SK-N-MC (cell line): ENCODE data around the gene CCBE1.

Source experiments
- EZH2 ChIP-seq: fragments of 200-600 bp; sonication (generic); IDR thresholded peaks from one replicate; pipeline ENCODE4 v1.6.1; 2017; ENCODE audit warnings: antibody characterized with exemption
- FOXP2 ChIP-seq: optimal IDR thresholded peaks from 2 replicates; pipeline ENCODE3; 2011; ENCODE audit warnings: mild to moderate bottlenecking, moderate library complexity; ENCODE audit not compliant: insufficient read depth; ENCODE audit errors: extremely low read length, control extremely low read depth
- POLR2AphosphoS5 ChIP-seq: IDR thresholded peaks from 2 replicates; pipeline ENCODE4 v1.6.1; 2012; ENCODE audit warnings: mild to moderate bottlenecking, low read depth, low read length, borderline replicate concordance

GRCh38 chr18:59623456-59624368 is 73.5 kb downstream of the CCBE1 start:
- TF ChIP-seq POLR2AphosphoS5 (no peak), EZH2 (no peak), FOXP2 (no peak)
